MM.1S (cell line): Measurements from ENCODE around the gene PXMP2.

Experiments used
- CTCF ChIP-seq: fragments of 300-600 bp; sonication (generic); IDR thresholded peaks from 2 replicates; pipeline ENCODE4 v1.5.1; 2016; ENCODE audit warnings: antibody characterized with exemption, low read length, mixed read lengths
- EZH2phosphoT487 ChIP-seq: fragments of 300-600 bp; sonication (generic); IDR thresholded peaks from 2 replicates; pipeline ENCODE4 v1.6.1; 2018; ENCODE audit warnings: antibody characterized with exemption, low read length

- TF ChIP-seq CTCF (no peak), EZH2phosphoT487 (no peak)
Observed at GRCh38 chr12:132647858-132648257, 39.5 kb upstream of the PXMP2 start.
